ENCODE data around the gene MLEC.

DNA sequence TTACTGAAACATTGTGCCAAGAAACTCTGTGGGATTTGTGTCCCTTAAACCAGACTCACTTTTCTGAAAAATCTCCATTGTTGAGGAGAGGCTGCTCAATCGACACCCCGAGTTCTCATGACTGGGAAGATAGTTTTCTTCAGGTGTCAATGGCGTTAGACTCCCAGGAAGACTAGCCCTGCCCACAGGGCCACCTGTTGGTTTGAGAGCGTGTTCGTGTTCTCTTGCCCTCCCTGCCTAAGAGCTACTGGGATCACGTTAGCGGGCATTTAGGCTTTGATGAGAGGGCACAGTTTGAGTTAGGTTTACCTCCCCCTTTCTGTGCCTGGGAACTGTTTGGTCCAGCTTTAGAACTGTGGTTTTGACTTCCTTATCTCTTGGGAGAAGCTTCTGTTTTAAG, 12.6 kb downstream of the MLEC start:
- TF ChIP-seq EZH2phosphoT487 (IDR thresholded peaks at IDR 0.05; ENCODE audit: insufficient read depth, low read depth), result no peak
- TF ChIP-seq EZH2 (IDR thresholded peaks at IDR 0.05; ENCODE audit: insufficient read depth, poor library complexity, severe bottlenecking), result no peak
